GM21717 (cell line): ENCODE results near the gene NHSL2.

Experiments
- ATAC-seq: cut with Tn5 transposase; IDR thresholded peaks from one replicate; pipeline ENCODE4 v1.9.1; 2021; ENCODE audit warnings: mild to moderate bottlenecking, moderate library complexity; ENCODE audit not compliant: unreplicated experiment

The NHSL2 gene

GRCh38 chrX:71989768-71990426 is 79.3 kb downstream of the NHSL2 start:
- no peak for ATAC-seq

GRCh38 chrX:71990518-71990917 is 79.9 kb downstream of the NHSL2 start:
- ATAC-seq = no peak

GRCh38 chrX:71991164-71991563 is 80.5 kb downstream of the NHSL2 start:
- no peak for ATAC-seq

DNA sequence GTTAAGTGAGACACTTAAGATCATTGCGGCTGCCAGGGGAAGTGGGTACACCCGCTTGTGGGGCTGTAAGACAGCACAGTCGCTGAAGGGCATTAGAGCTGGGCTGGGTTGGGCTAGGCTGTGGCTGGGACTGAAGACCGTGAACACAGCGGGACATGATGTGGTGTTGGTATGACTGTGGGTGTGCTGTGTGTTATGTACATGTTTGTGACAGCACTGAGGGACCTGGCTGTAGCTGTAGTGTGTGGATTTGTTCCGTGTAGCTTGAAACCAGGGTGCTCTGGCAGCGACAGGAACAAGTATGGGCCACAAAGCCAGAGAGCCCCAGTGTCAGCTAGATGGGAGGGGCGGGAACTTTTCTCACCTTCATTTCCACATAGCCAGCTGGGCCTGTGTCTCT is 82.1 kb downstream of the NHSL2 start:
- ATAC-seq = no peak

DNA sequence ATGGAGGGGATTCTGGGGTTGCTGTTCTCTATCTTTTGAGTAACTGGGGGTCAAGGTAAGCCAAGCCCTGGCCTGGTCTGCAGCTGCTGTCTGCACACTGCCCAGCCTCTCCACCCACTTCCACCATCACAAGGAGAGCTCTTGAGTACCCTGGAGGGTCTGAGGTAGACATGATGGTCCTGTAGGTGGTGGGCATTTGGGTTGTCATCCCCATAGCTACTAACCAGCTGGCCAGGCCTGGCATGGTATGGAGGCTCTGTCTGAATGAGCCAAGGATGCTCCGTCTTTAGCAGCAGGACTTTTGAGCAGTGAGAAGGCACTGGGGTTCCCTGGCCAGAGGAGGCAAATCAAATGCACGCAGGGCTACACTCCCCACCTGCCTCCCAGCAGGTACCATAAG is 82.7 kb downstream of the NHSL2 start:
- ATAC-seq = no peak

DNA sequence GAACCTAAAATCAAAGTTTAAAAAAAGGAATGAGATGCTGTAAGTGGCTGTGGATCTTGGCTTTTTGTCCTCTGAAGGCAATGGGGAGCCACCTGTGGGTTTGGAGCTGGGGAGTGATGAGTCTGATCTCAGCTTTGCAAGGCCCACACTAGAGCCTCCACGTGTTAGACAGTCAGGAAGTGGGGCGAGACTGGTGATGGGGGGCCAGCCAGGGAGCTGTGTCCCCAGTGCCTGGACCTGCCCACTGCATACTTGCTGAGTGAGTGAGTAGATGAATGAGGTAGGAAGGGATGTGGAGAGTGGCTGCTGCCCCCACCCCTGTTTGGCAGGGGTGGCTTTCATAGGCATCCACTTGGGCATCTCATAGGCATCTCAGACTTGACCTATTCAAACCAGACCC is 84.0 kb downstream of the NHSL2 start:
- no peak for ATAC-seq

DNA sequence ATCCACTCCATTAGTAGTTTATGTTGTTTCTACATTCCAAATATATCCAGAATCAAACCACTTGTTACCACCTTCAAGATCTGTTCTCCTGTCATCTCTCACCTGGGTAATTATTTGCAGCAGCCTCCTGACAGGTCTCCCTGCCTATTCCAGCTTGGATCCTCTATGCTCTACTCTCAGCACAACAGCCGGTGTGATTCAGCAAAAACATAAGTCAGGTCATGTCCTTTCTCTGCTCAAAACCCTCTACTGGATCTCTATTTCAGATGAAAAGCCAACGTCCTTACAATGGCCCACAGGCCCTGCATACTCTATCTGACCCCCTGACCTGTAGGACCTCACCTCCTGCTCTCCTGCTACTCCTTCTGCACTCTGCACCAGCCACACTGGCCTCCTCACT is 84.5 kb downstream of the NHSL2 start:
- ATAC-seq = no peak

DNA sequence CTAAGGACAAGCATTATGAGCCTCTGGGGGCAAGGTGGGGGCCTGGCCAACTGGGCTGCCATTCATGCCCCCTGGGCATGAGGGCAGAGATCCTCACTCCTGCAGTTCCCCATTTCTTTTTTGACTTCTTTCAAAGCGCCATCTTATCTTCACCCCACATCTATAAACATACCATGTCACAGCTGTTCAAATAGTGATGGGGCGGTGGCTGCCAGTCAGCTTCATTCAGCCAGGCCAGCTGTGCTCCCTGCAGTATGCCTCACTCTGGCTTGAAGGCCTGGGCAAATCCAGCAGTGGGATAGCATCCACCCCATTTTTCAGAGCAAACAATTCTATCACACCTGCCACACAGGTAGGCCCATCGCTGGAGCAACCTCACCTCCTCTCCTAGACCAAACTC is 85.5 kb downstream of the NHSL2 start:
- ATAC-seq = no peak

DNA sequence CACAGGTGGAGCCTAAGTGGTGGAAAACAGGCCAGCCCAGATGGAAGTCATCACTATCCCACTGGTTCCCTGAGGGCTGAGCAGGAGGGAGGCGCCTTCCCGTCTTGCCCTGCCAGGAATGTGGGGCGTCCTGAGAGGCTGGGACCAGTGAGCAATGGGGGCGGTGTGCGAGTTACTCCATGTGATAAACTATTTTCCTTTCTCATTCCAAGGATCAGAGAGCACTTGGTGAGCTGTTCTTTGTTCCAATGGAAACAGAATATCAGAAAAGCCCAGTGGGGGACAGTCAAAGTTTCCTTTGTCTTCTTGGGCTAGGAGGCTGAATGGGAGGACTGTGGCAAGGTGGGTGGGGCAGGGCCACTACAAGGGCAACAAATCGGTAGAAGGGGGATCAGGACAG is 86.2 kb downstream of the NHSL2 start:
- no peak for ATAC-seq

DNA sequence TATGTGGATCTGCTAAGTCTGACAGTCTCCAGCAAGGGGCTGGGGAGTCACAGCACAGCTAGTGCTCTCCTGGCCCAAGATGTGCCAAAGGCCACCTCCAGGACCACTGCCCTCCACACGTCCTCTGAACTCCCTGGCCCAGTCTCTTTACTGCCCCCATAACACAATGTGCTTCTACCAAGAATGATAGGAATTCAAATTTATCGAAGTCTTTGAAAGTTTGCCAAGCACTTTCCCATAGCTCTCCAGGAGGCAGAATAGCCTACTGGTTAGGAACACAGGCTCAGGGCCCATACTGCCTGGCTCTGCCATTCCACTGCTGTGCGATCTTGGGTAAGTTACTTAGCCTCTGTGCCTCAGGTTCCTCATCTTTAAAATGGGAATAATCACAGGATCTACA is 86.7 kb downstream of the NHSL2 start:
- no peak for ATAC-seq

- ATAC-seq = no peak
Measured at GRCh38 chrX:71998836-71999509, 88.3 kb downstream of the NHSL2 start.

DNA sequence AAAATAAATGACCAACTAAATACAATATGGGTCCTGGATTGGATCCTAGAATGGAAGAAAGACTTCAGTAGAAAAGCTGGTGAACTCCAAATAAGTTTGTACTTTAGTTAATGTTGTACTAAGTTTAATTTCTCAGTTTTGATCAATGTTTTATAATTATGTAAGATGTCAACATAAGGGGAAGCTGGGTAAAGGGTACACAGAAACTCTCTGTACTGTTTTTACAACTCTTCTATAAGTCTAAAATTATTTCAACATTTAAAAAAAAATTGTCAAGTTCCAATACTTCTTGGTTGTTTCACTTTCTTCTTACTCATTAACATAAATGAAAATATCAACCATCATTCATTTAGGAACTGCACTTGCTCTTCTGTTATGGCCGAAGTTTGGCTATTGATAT is 88.9 kb downstream of the NHSL2 start:
- ATAC-seq = no peak

- ATAC-seq = no peak
Measured at GRCh38 chrX:72001471-72001870, 90.8 kb downstream of the NHSL2 start.

GRCh38 chrX:72001906-72002305 is 91.3 kb downstream of the NHSL2 start:
- ATAC-seq = no peak

GRCh38 chrX:72002875-72003274 is 92.2 kb downstream of the NHSL2 start:
- no peak for ATAC-seq

- no peak for ATAC-seq
Measured at GRCh38 chrX:72003811-72004750, 93.4 kb downstream of the NHSL2 start.

GRCh38 chrX:72005046-72005445 is 94.4 kb downstream of the NHSL2 start:
- ATAC-seq = no peak

GRCh38 chrX:72006461-72006860 is 95.8 kb downstream of the NHSL2 start:
- ATAC-seq = no peak

GRCh38 chrX:72009731-72010130 is 99.1 kb downstream of the NHSL2 start:
- ATAC-seq = no peak

DNA sequence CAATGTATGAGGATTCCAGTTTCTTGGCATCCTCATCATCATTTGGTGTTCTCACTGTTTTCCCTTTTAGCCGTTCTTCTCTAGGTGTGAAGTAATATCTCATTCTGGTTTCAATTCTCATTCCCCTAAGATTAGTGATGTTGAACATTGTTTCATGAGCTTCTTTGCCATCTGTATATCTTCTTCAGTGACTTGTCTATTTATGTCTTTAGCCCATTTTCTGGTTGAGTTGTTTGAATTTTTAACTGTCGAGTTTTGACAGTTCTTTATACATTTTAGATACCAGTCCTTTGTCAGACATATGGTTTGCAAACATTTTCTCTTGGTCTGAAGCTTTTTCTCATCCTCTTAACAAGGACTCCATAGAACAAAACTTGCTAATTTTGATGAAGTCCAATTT is 101.1 kb downstream of the NHSL2 start:
- no peak for ATAC-seq

- ATAC-seq = no peak
Measured at GRCh38 chrX:72015383-72015782, 104.7 kb downstream of the NHSL2 start.
